Activated naive CD8-positive, alpha-beta T cell treated with anti-CD3 and anti-CD28 coated beads for 36 hours (primary cell): ENCODE results near the gene ADAM12. TPM values are rescaled to one million over a fixed set of nuclear protein-coding genes. Genes with fewer than 3 reads are reported as not detected.

Experiments
- DNase-seq: peaks from one replicate; pipeline ENCODE4 v3.0.0; 2021
- H3K27ac Mint-ChIP-seq: one replicate; pipeline ENCODE4 v1.8.0; 2022; ENCODE audit warnings: mild to moderate bottlenecking, moderate library complexity, mixed read lengths
- H3K27me3 Mint-ChIP-seq: one replicate; pipeline ENCODE4 v1.8.0; 2022; ENCODE audit warnings: mild to moderate bottlenecking, mixed read lengths
- H3K36me3 Mint-ChIP-seq: one replicate; pipeline ENCODE4 v1.8.0; 2021; ENCODE audit warnings: mild to moderate bottlenecking, mixed read lengths
- H3K4me1 Mint-ChIP-seq: one replicate; pipeline ENCODE4 v1.8.0; 2021; ENCODE audit warnings: mixed read lengths
- H3K4me3 Mint-ChIP-seq: one replicate; pipeline ENCODE4 v1.8.0; 2022; ENCODE audit warnings: mild to moderate bottlenecking, moderate library complexity, mixed read lengths
- H3K9me3 Mint-ChIP-seq: one replicate; pipeline ENCODE4 v1.8.0; 2022; ENCODE audit warnings: mixed read lengths
- total RNA-seq, 2 experiments: library from RNA; stranded (reverse); gene quantifications; one replicate each; pipeline ENCODE4 v1.2.3, GENCODE V29; 2021

ADAM12 gene
- total RNA-seq, 2 experiments from 2014 or later = 0.08 TPM; not detected in 1

DNA sequence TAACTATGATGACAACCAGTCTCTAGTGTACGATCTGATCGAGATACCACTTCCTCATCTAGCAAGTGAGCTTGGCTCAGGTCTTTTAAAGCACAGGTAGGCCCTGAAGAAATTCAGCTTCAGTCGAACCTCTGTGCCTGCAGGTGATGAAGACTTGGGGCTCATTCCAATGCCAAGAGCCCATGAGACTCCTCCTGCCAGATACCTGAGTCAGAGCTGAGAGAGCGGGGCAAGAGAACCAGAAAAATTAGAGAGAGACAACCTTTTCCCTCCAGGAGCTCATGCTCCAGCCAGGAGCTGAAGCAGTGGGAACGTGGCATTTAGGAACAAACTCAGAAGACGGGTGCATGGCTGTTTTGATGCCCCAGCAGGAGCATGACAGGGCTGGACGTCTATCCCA, 259.3 kb downstream of the ADAM12 start:
- Mint-ChIP-seq H3K4me1 (no peaks in the 10 kb centered on the region), H3K27me3 (no peaks in the 10 kb centered on the region), H3K27ac (no peak overlapping the region)

DNA sequence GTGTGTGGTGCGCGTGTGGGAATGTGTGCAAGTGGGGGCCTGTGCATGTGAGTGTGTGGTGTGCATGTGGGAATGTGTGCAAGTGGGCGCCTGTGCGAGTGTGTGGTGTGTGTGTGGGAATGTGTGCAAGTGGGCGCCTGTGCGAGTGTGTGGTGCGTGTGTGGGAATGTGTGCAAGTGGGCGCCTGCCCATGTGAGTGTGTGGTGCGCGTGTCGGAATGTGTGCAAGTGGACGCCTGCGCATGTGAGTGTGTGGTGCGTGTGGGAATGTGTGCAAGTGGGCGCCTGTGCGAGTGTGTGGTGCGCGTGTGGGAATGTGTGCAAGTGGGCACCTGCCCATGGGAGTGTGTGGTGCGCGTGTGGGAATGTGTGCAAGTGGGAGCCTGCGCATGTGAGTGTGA, 259.7 kb downstream of the ADAM12 start:
- Mint-ChIP-seq H3K27ac (no peak overlapping the region), H3K4me3 (no peak overlapping the region), H3K27me3 (no peaks in the 10 kb centered on the region), H3K36me3 (no peaks in the 10 kb centered on the region), H3K9me3 (no peaks in the 10 kb centered on the region), H3K4me1 (no peaks in the 10 kb centered on the region)
- DNase-seq = no peak

More for the DNA sequence above, 259.3 kb downstream of the ADAM12 start:
- Mint-ChIP-seq H3K9me3 (no peaks in the 10 kb centered on the region), H3K36me3 (no peaks in the 10 kb centered on the region), H3K4me3 (no peak overlapping the region)
- DNase-seq = no peak

DNA sequence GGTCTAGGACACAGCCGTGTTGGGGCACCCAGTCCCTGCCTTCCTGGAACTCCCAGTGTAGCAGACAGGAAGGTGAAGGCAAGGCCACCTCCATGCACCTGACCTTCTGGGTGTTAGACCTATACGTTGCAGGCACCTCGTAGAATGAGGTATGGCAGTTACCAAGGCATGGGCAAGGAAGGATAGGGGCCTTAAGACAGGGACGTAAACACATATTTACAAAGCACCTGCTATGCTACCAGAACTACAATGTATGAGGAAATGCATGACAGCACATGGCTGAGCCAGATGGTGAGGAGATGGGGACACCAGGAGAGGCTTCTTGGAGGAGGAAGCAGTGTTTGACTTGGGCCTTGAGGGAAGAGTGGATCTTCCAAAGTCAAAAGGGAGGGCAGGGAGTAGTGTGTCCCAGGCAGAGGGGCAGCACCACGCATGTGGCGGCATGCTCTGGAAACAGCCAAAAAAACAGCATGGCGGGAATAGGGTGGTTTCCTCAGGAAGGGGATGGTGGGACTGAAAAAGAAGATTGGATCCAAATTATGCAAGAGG, 260.7 kb downstream of the ADAM12 start:
- H3K4me1 Mint-ChIP-seq = no peaks in the 10 kb centered on the region
- no peaks in the 10 kb centered on the region for H3K27me3 Mint-ChIP-seq
- no peaks in the 10 kb centered on the region for H3K36me3 Mint-ChIP-seq
- H3K4me3 Mint-ChIP-seq = no peak overlapping the region
- no peak overlapping the region for H3K27ac Mint-ChIP-seq
- no peak for DNase-seq
- H3K9me3 Mint-ChIP-seq = no peaks in the 10 kb centered on the region

DNA sequence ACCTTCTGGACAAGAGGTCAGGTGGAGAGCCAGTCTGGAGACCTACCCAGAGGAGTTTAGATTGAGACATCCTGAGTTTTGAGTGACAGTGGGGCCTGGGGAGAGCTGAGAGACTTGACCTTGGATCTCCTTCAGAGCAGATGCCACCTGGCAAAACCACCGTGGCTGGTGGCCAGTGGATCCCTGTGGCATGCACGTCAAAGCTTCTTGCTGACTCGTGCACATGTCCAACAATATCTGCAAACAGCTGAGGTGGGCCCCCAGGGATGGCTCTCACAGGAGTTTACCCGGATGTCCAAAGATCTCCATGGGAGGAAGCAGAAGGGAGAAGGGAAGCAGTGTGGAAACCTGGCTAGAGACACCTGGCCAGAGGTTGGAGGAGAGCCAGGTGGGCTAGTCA, 261.4 kb downstream of the ADAM12 start:
- Mint-ChIP-seq H3K9me3 (no peaks in the 10 kb centered on the region), H3K27ac (no peak overlapping the region), H3K4me3 (no peak overlapping the region), H3K27me3 (no peaks in the 10 kb centered on the region), H3K4me1 (no peaks in the 10 kb centered on the region), H3K36me3 (no peaks in the 10 kb centered on the region)
- DNase-seq = no peak

DNA sequence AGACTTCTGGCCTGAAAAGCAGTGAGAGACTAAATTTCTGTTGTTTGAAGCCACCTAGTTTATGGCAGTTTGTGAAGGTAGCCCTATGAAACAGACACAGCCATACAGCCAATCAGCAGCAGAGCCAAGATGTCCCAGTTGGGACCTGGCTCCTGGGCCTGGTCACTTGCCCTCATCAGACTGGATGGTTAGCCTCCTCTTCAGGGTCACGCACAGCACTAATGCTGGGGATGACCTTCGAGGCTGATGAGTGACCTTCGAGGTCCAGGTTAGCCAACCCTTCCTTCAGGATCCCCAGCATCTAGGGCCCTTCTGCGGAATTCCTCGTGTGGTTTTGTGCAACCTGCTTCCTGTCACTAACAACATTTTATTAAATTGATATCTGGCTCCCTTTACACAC, 262.3 kb downstream of the ADAM12 start:
- Mint-ChIP-seq H3K27me3 (no peaks in the 10 kb centered on the region), H3K9me3 (no peaks in the 10 kb centered on the region), H3K27ac (no peak overlapping the region), H3K36me3 (no peaks in the 10 kb centered on the region), H3K4me3 (no peak overlapping the region), H3K4me1 (no peaks in the 10 kb centered on the region)
- DNase-seq = no peak

DNA sequence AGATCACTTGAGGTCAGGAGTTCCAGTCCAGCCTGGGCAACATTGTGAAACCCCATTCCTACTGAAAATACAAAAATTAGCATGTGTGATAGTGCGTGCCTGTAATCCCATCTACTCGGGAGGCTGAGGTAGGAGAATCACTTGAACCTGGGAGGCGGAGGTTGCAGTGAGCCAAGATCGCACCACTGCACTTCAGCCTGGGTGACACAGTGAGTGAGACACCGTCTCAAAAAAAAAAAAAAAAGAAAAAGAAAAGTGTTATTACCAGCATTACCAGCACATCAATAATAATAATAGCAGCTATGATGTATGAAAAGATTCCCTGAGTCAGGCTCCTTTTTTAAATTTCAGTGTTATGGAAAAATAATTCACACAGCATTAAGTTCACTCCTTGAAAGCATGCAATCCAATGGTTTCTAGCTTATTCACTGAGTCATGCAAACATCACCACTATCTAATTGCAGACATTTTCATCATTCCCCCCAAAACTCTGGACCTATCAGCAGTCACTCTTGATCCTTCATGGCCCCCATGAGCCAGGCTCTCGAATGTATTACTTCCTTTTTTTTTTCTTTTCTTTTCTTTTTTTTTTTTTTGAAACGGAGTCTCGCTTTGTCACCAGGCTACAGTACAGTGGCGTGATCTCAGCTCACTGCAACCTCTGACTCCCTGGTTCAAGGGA, 263.5 kb downstream of the ADAM12 start:
- peaks cover 3% of the 10 kb centered on the region for H3K27me3 Mint-ChIP-seq
- no peak overlapping the region for H3K4me3 Mint-ChIP-seq
- no peak for DNase-seq
- H3K36me3 Mint-ChIP-seq = no peaks in the 10 kb centered on the region
- no peak overlapping the region for H3K27ac Mint-ChIP-seq
- no peaks in the 10 kb centered on the region for H3K9me3 Mint-ChIP-seq
- no peaks in the 10 kb centered on the region for H3K4me1 Mint-ChIP-seq

DNA sequence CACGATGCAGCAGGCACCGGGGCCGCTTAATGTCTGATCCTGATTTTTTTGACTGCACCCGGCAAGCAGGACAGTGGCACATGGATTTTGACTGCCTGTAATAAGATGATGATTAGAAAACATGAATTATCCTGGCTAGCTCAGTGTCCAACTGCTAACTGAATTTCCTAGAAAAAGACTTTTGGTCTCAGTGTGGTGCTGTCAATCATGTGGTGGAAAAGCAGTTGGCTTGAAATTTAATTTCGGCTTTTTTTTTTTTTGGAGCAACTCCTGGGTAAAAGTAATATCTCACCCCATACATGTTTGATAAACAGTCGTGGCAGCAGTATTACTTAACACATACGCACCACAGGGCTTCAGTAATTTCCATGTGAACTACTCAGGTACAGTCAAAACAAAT, 264.2 kb downstream of the ADAM12 start:
- no peak for DNase-seq
- H3K36me3 Mint-ChIP-seq = no peaks in the 10 kb centered on the region
- no peaks in the 10 kb centered on the region for H3K9me3 Mint-ChIP-seq
- H3K4me3 Mint-ChIP-seq = no peak overlapping the region
- H3K4me1 Mint-ChIP-seq = no peaks in the 10 kb centered on the region
- no peak overlapping the region for H3K27ac Mint-ChIP-seq
- H3K27me3 Mint-ChIP-seq = peaks cover 3% of the 10 kb centered on the region

DNA sequence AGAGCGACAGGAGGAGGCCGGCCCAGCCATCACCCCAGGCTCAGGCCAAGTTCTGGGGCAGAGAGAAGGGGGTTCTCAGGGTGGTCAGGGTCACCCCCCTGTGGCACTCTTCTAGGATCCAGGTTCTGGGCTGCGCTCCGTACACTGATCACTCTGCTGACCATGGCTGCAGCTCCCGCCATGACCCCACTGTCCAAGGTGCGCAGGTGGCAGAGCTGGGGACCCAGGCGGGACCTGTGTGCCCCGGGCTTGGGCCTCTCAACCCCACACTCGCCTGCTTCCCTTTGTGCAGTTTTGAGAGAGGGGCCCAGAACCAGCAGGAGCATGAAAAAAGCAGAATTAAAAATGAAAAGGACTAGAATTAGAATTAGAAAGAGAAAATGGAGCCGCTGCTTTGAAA, 264.8 kb downstream of the ADAM12 start:
- Mint-ChIP-seq H3K27ac (no peak overlapping the region), H3K27me3 (peaks cover 3% of the 10 kb centered on the region), H3K4me1 (no peaks in the 10 kb centered on the region), H3K36me3 (no peaks in the 10 kb centered on the region), H3K9me3 (no peaks in the 10 kb centered on the region), H3K4me3 (no peak overlapping the region)
- no peak for DNase-seq

DNA sequence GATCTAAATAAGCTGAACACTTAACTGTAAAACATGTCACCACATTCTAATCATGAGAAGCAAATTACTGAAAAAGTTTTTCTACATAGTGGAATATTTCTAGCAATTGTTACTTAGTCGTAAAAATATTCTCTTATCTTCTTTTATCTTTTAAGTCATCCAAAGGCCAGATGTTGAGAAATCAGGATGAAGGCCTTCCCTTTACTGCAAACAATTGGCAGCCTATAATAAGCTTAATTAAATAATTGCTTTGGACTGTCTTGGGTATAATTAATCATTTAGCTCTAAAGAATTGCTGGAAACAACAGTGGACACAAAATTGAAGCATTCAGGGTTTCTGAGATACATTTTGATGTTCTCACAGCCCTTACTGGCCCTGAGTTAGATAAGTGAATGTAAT, 265.4 kb downstream of the ADAM12 start:
- Mint-ChIP-seq H3K4me3 (no peak overlapping the region), H3K4me1 (no peaks in the 10 kb centered on the region)

DNA sequence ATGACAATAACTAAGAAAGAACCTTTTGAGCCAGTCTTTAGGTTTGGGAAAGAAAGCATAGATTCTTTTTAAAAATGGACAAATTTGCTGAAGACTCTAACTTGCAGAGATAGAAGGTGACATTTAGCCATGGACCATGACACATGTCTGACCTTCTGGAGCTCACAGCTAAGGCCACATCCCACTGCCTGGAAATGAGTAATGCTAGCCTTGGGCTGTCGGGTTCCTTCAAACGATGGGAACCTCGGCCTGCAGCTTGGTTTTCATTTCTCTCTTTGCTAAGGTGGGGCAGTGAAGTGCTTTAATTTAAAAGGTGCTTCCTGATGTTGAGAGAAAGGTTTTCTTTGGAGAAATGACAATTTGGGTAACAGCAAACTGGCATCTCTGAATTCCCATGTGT, 268.7 kb downstream of the ADAM12 start:
- peaks cover 3% of the 10 kb centered on the region for H3K27me3 Mint-ChIP-seq
- H3K27ac Mint-ChIP-seq = no peak overlapping the region
- H3K4me3 Mint-ChIP-seq = no peak overlapping the region
- no peaks in the 10 kb centered on the region for H3K36me3 Mint-ChIP-seq
- no peak for DNase-seq
- no peaks in the 10 kb centered on the region for H3K9me3 Mint-ChIP-seq
- no peaks in the 10 kb centered on the region for H3K4me1 Mint-ChIP-seq

More for the DNA sequence above, 265.4 kb downstream of the ADAM12 start:
- DNase-seq = no peak
- no peaks in the 10 kb centered on the region for H3K36me3 Mint-ChIP-seq
- peaks cover 3% of the 10 kb centered on the region for H3K27me3 Mint-ChIP-seq
- H3K27ac Mint-ChIP-seq = no peak overlapping the region
- no peaks in the 10 kb centered on the region for H3K9me3 Mint-ChIP-seq

DNA sequence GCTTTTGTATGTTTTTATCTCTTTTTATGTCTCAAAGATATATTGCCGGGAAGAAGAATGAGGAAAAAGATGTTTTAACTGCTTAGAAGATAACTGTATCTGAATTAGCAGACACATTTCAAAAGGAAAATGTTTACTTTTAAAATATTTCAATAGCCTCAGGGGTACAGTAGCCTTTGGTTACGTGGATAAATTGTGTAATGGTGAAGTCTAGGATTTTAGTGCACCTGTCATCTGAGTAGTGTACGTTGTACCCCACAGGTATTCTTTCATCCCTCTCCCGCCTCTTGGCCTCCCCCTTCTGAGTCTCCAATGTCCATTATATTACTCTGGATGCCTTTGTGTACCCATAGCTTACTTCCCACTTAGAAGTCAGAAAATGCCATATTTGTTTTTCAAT, 269.8 kb downstream of the ADAM12 start:
- no peaks in the 10 kb centered on the region for H3K4me1 Mint-ChIP-seq
- peaks cover 3% of the 10 kb centered on the region for H3K27me3 Mint-ChIP-seq
- no peak overlapping the region for H3K4me3 Mint-ChIP-seq
- H3K27ac Mint-ChIP-seq = no peak overlapping the region
- H3K36me3 Mint-ChIP-seq = no peaks in the 10 kb centered on the region
- no peak for DNase-seq
- H3K9me3 Mint-ChIP-seq = no peaks in the 10 kb centered on the region

DNA sequence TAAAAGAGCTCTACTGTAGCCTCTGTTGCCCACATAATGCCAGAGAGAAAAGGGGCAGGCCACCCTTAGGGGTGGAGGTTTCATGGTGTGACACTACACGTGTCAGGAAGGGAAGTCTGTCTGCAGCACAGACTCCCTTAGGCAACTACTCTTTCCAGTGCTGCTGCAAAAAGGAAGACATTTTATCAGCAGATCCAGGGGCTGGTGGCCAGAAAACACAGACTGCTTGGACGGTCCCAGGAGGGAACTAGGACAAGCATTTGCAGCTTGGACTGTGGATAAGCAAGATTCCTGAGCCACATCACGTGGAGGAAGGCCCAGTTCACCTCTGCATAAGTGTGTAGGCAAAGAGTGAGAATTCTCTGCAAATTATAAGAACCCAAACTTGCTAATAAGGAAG, 271.1 kb downstream of the ADAM12 start:
- DNase-seq = no peak
- Mint-ChIP-seq H3K4me3 (no peak overlapping the region), H3K4me1 (no peaks in the 10 kb centered on the region), H3K36me3 (no peaks in the 10 kb centered on the region), H3K9me3 (no peaks in the 10 kb centered on the region), H3K27me3 (peaks cover 7% of the 10 kb centered on the region), H3K27ac (no peak overlapping the region)

DNA sequence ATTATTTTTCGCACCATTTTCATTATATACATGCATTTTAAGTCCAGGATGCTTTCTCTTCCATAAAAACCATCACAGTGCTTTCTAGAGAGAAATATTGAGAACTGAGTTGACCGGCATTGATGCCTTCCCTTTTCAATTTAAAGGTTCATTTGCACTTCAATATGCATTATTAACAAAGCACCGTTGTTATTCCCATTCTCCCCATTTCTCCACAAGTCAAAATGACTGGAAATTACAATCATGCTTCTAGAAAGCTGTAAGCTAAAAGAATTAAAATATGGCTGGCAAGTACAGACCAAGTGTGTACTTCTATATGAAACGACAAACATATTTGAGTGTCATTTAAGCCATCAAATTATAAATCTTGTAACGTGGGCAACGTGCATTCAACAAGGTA, 272.4 kb downstream of the ADAM12 start:
- Mint-ChIP-seq H3K36me3 (no peaks in the 10 kb centered on the region), H3K4me3 (no peak overlapping the region), H3K4me1 (no peaks in the 10 kb centered on the region), H3K27ac (no peak overlapping the region), H3K9me3 (peaks cover 2% of the 10 kb centered on the region), H3K27me3 (peaks cover 13% of the 10 kb centered on the region)
- no peak for DNase-seq

DNA sequence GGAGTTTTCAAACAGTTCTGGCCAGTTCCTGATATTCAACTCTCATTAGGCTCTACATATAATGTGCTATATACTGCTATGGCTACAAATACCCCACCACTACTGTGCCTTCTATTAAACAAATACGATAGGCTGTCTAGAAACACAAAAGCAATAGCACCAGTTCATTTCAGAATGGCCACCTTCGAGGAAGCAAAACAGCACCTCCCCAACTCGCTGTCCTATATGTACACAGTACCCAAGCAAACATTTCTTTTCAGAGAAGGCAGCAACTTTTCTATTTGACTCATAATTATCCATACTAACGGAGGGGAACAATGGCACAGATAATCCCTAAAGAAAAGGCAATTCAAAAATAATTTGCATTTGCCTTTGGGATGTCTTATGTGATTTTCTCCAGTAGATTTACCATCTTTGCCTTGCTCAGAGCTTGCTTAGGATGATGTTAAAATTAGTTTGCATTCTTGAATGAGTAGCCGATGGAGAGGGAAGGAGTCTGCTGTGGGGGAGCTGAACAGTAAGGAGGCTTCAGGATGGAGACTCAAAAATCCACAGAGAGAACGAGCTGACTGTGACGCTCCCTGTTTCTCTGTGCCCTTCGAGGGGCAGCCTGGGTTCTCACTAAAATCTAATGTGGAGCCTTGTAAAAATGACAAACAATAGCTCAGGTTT, 273.3 kb downstream of the ADAM12 start:
- H3K27ac Mint-ChIP-seq = no peak overlapping the region
- H3K4me1 Mint-ChIP-seq = no peaks in the 10 kb centered on the region
- no peak overlapping the region for H3K4me3 Mint-ChIP-seq
- H3K9me3 Mint-ChIP-seq = peaks cover 2% of the 10 kb centered on the region
- no peaks in the 10 kb centered on the region for H3K36me3 Mint-ChIP-seq
- no peak for DNase-seq
- H3K27me3 Mint-ChIP-seq = peaks cover 12% of the 10 kb centered on the region

DNA sequence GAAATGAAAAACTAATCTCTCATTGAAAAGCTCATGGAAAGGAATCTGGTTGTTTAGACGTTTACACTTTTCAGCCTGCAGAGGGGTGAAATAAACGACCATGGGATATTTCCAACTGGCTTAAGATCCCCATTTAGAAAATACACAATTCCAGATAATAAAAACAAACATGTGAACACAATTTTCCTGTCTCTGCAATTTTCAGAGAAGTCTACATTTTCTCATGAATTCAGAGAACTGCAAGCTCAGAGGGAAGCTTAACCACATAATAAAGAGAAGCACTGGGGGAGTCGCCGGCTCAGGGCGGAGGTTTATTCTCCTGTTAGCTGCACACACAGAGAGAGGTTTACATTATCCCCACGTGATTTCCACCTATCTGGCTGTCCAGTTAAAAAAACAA, 276.8 kb downstream of the ADAM12 start:
- H3K4me3 Mint-ChIP-seq = no peak overlapping the region
- peaks cover 10% of the 10 kb centered on the region for H3K27me3 Mint-ChIP-seq
- no peak overlapping the region for H3K27ac Mint-ChIP-seq
- no peak for DNase-seq
- peaks cover 2% of the 10 kb centered on the region for H3K9me3 Mint-ChIP-seq
- H3K4me1 Mint-ChIP-seq = no peaks in the 10 kb centered on the region
- no peaks in the 10 kb centered on the region for H3K36me3 Mint-ChIP-seq
